K562 (cell line): ENCODE data around the gene SAMM50. TPM values are rescaled to one million over a fixed set of nuclear protein-coding genes. Genes with fewer than 3 reads are reported as not detected.

ENCODE experiments used
- ATAC-seq: fragments of 200-7000 bp; cut with Tn5 transposase; 3 replicates; pipeline ENCODE4 v1.9.1; 2020; ENCODE audit warnings: moderate library complexity
- BruUV-seq: library from RNA; stranded (reverse); fragments of 400-500 nt; replicated peaks from 2 replicates; lab custom pipeline; 2021; lab: Mats Ljungman, UMichigan
- CTCF ChIA-PET: fragments of 300-600 bp; formaldehyde crosslinking; extraction: SDS; loops from one replicate; lab custom pipeline; 2021; ENCODE audit warnings: low intra/inter-chr PET ratio; lab: Yijun Ruan, JAX
- POLR2A ChIA-PET: fragments of 300-600, 350-650 bp; sonication (Branson Sonifier 250); formaldehyde crosslinking; extraction: SDS; loops from one replicate; lab custom pipeline; 2021; ENCODE audit warnings: antibody characterized with exemption, inconsistent platforms; lab: Yijun Ruan, JAX
- DNase-seq, 4 experiments: peaks; one replicate each; pipeline versions ENCODE4 v3.0.0 to v3.0.0-alpha.2; 2011 to 2018; ENCODE audit warnings: low spot score in 3 of 4, mixed read lengths in 3 of 4; ENCODE audit errors: extremely low read depth in 1 of 4
- FAIRE-seq: peaks from 2 replicates; lab custom pipeline; 2011; peaks lifted over from hg19 to GRCh38; lab: Jason Lieb, UNC
- H2AFZ ChIP-seq: 2 replicates; pipeline ENCODE4 v1.6.0; 2011; ENCODE audit warnings: low read depth, low read length, control low read depth, inconsistent platforms
- H3K27ac ChIP-seq: fragments of 200-600 bp; 3 replicates; pipeline ENCODE4 v1.8.0; 2011; ENCODE audit warnings: low read depth, mild to moderate bottlenecking, control low read depth, inconsistent platforms, low read length, moderate library complexity, mixed read lengths; ENCODE audit errors: extremely low read depth
- H3K27me3 ChIP-seq, 2 experiments: fragments of 300-600 bp in 1 of 2; 2 replicates in 1 of 2; 3 replicates in 1 of 2; pipeline versions ENCODE4 v1.6.0 to v1.8.0; 2011; ENCODE audit warnings: inconsistent platforms in 2 of 2, low read length in 2 of 2, mild to moderate bottlenecking in 1 of 2, mixed read lengths in 1 of 2, moderate library complexity in 1 of 2; ENCODE audit not compliant: control insufficient read depth in 2 of 2, insufficient read depth in 2 of 2
- H3K36me3 ChIP-seq: fragments of 300-600 bp; 3 replicates; pipeline ENCODE4 v1.8.0; 2011; ENCODE audit warnings: mild to moderate bottlenecking, low read length, inconsistent platforms; ENCODE audit not compliant: control insufficient read depth, insufficient read depth
- H3K4me1 ChIP-seq, 2 experiments: fragments of 200-600 bp in 1 of 2; replicated peaks in 1 of 2; 2 replicates in 1 of 2; 3 replicates in 1 of 2; pipeline versions ENCODE4 v1.5.1 to v1.8.0; 2011; ENCODE audit warnings: inconsistent platforms in 2 of 2, low read length in 2 of 2, mild to moderate bottlenecking in 1 of 2, mixed read lengths in 1 of 2, moderate library complexity in 1 of 2; ENCODE audit not compliant: control insufficient read depth in 2 of 2, insufficient read depth in 2 of 2
- H3K4me2 ChIP-seq: 2 replicates; pipeline ENCODE4 v1.6.1; 2011; ENCODE audit warnings: low read length, control low read depth, inconsistent platforms, mixed read lengths; ENCODE audit not compliant: insufficient read depth
- H3K4me3 ChIP-seq: fragments of 200-600 bp; sonication (generic), shearing (Covaris generic); 2 replicates; pipeline ENCODE4 v1.5.1; 2016; ENCODE audit warnings: control low read depth, inconsistent platforms
- H3K79me2 ChIP-seq: fragments of 200-600 bp; 3 replicates; pipeline ENCODE4 v1.8.0; 2011; ENCODE audit warnings: low read length, inconsistent platforms; ENCODE audit not compliant: control insufficient read depth, insufficient read depth
- H3K9ac ChIP-seq, 2 experiments: 2 replicates each; pipeline versions ENCODE4 v1.6.0 to v1.6.1; 2011; ENCODE audit warnings: low read depth in 2 of 2, low read length in 2 of 2, control low read depth in 1 of 2, inconsistent platforms in 1 of 2, mild to moderate bottlenecking in 1 of 2, mixed read lengths in 1 of 2; ENCODE audit not compliant: insufficient read depth in 1 of 2
- H3K9me1 ChIP-seq: one replicate; pipeline ENCODE4 v1.6.0; 2011; ENCODE audit warnings: inconsistent platforms, mild to moderate bottlenecking, low read length, moderate library complexity; ENCODE audit not compliant: control insufficient read depth, insufficient read depth
- H3K9me3 ChIP-seq: replicated peaks from 2 replicates; pipeline ENCODE4 v1.5.1; 2011; ENCODE audit warnings: low read depth, low read length, inconsistent platforms; ENCODE audit not compliant: control insufficient read depth, insufficient read depth
- H4K20me1 ChIP-seq: replicated peaks from 2 replicates; pipeline ENCODE4 v1.6.1; 2011; ENCODE audit warnings: low read length, inconsistent platforms, mixed read lengths; ENCODE audit not compliant: control insufficient read depth, insufficient read depth
- BHLHE40 ChIP-seq: IDR thresholded peaks from 2 replicates; pipeline ENCODE4 v1.6.1; 2011; ENCODE audit warnings: low read length, improper control_type of control experiment
- CBFA2T2 ChIP-seq: fragments of 450-650 bp; conservative IDR thresholded peaks from 2 replicates; pipeline ENCODE4 v1.6.1; 2017; ENCODE audit warnings: mild to moderate bottlenecking
- ELF2 ChIP-seq: fragments of 250-450 bp; sonication (Bioruptor Pico); IDR thresholded peaks from 2 replicates; pipeline ENCODE4 v1.5.0; 2021; ENCODE audit warnings: mild to moderate bottlenecking
- HLTF ChIP-seq: fragments of 450-650 bp; IDR thresholded peaks from 2 replicates; pipeline ENCODE4 v1.6.1; 2016
- HNRNPH1 ChIP-seq: fragments of 200-400 bp; formaldehyde crosslinking; optimal IDR thresholded peaks from 2 replicates; pipeline ENCODE3; 2017; ENCODE audit warnings: low read depth, mild to moderate bottlenecking, low read length, moderate library complexity
- L3MBTL2 ChIP-seq: fragments of 450-650 bp; IDR thresholded peaks from 2 replicates; pipeline ENCODE4 v1.6.1; 2016; ENCODE audit warnings: mild to moderate bottlenecking, moderate library complexity
- RAD51 ChIP-seq: fragments of 450-650 bp; IDR thresholded peaks from 2 replicates; pipeline ENCODE4 v1.7.1; 2016; ENCODE audit warnings: low read depth, mild to moderate bottlenecking, borderline replicate concordance
- TFE3 ChIP-seq: fragments of 450-650 bp; formaldehyde crosslinking; IDR thresholded peaks from 2 replicates; pipeline ENCODE4 v1.4.0; 2020; ENCODE audit warnings: mild to moderate bottlenecking, mixed read lengths
- TOE1 ChIP-seq, 2 experiments: fragments of 450-650 bp in 1 of 2; sonication (generic) in 1 of 2; formaldehyde crosslinking in 1 of 2; IDR thresholded peaks; 2 replicates each; pipeline versions ENCODE4 v1.7.1 to v1.8.0; 2016 to 2022; ENCODE audit warnings: borderline replicate concordance in 2 of 2, mild to moderate bottlenecking in 2 of 2, antibody characterized with exemption in 1 of 2, inconsistent platforms in 1 of 2, low read depth in 1 of 2, missing genetic modification reagents in 1 of 2, moderate library complexity in 1 of 2
- USF2 ChIP-seq: sonication (generic); formaldehyde crosslinking; IDR thresholded peaks from 2 replicates; pipeline ENCODE4 v1.5.0; 2020; ENCODE audit warnings: missing genetic modification reagents
- ZBTB1 ChIP-seq: sonication (generic); formaldehyde crosslinking; IDR thresholded peaks from 2 replicates; pipeline ENCODE4 v1.8.1; 2023; ENCODE audit warnings: missing genetic modification reagents, low read depth, mild to moderate bottlenecking, borderline replicate concordance
- ZFP91 ChIP-seq: sonication (generic); formaldehyde crosslinking; IDR thresholded peaks from 2 replicates; pipeline ENCODE4 v1.8.0; 2022; ENCODE audit warnings: mild to moderate bottlenecking, missing genetic modification reagents
- WGBS: fragments of 100-300 bp; shearing (Covaris generic); methylation state at CpG from one replicate; pipeline ENCODE4 v1.1.6; 2016; ENCODE audit warnings: low coverage, mixed read lengths; ENCODE audit not compliant: insufficient coverage; ENCODE audit errors: missing lambda C conversion rate; 5-methylcytosine and 5-hydroxymethylcytosine counted together
- in situ Hi-C: fragments of 300-500 bp; cut with MboI; formaldehyde crosslinking; loops from 4 replicates; pipeline ENCODE4 v1.15.0; 2018; ENCODE audit warnings: inconsistent platforms, mixed read lengths
- intact Hi-C: fragments of 100-400 bp; cut with micrococcal nuclease; formaldehyde crosslinking; loops from 2 replicates; pipeline ENCODE4 v1.14.2; 2022
- polyA plus RNA-seq, 8 experiments: library from polyadenylated mRNA; depleted of rRNA in 4 of 8; stranded (reverse) in 5 of 8; unstranded in 3 of 8; fragments of >200 nt; fragmentation: Nextera tagmentation in 2 of 8; fragmentation: Illumina TruSeq in 1 of 8; extraction: Ambion mirVana in 2 of 8; extraction: Trizol in 1 of 8; gene quantifications; 2 replicates each; pipeline versions ENCODE4 v1.2.1 to v1.2.3, GENCODE V29; 2011 to 2014; ENCODE audit warnings: inconsistent platforms in 1 of 8, missing spikeins in 1 of 8
- total RNA-seq, 7 experiments: library from RNA; depleted of rRNA in 6 of 7; stranded (reverse); fragments of >200 nt in 6 of 7; fragmentation: Illumina TruSeq in 2 of 7; extraction: Trizol in 2 of 7; gene quantifications; 2 replicates each; pipeline versions ENCODE4 v1.2.1 to v1.2.3, GENCODE V29; 2011 to 2021; ENCODE audit warnings: low replicate concordance in 1 of 7

Gene SAMM50
- total and polyA plus RNA-seq, 9 of the 15 experiments (the other 6 are each of a cell fraction or from before 2014, with no cell fraction given): 14.6 to 49.3 (median 38.1) TPM

GRCh38 chr22:44030702-44031082 lies 75.5 kb downstream of the SAMM50 start:
- WGBS: 6% methylated on average over 7 of the region's 8 CpGs
- FAIRE-seq (peak; percentile 79), ATAC-seq (peak; percentile 29; the same call in 2 of the 3 replicates), DNase-seq (peak; percentile 17 to 38 (median 28))
- H3K36me3 ChIP-seq: peaks cover 10% of the 10 kb centered on the region; the same call in 2 of the 3 replicates
- in situ Hi-C loops (no loop called here), intact Hi-C loops (no loop called here)
- POLR2A ChIA-PET: interaction anchor here (0.7 kb wide), 1 partner anchor 205 kb away, joined by 5 read pairs; no protein-coding TSS in a partner anchor
- CTCF ChIA-PET: no interaction called here
- peak overlapping the region; percentile 52; the same call in 1 of the 2 replicates for H2AFZ ChIP-seq
- no TSS peak for BruUV-seq
- H3K9me1 ChIP-seq: peaks cover 6% of the 10 kb centered on the region
- no peaks in the 10 kb centered on the region for H3K27me3 ChIP-seq
- H3K4me1 ChIP-seq: peaks cover 27% of the 10 kb centered on the region in 2 experiments
- no peaks in the 10 kb centered on the region for H4K20me1 ChIP-seq
- H3K4me2 ChIP-seq: peak overlapping the region; percentile 69
- peak overlapping the region; percentile 56; the same call in 2 of the 3 replicates for H3K27ac ChIP-seq
- H3K9ac ChIP-seq: peak overlapping the region in 1 of 2 experiments; percentile 61; a peak in 2 of 4 replicates
- H3K9me3 ChIP-seq: no peaks in the 10 kb centered on the region
- peaks cover 83% of the 10 kb centered on the region for H3K79me2 ChIP-seq
- H3K4me3 ChIP-seq: no peak overlapping the region
- peak; percentile 84 for TF ChIP-seq USF2 (CRISPR knock-in tag)
- TF ChIP-seq CBFA2T2: peak; percentile 18; the same call in 1 of the 2 replicates
- no peak for TF ChIP-seq ZFP91 (CRISPR knock-in tag)
- TF ChIP-seq HNRNPH1: no peak
- TF ChIP-seq ELF2 (CRISPR knock-in tag): no peak
- TF ChIP-seq ZBTB1 (CRISPR knock-in tag): no peak
- TF ChIP-seq TOE1 (IDR thresholded peaks at IDR 0.05; ENCODE audit: borderline replicate concordance): peak; percentile 83
- no peak for TF ChIP-seq TOE1 (CRISPR knock-in tag; IDR thresholded peaks at IDR 0.05; ENCODE audit: borderline replicate concordance, low read depth)
- TF ChIP-seq TFE3: peak; percentile 91
- 0 out of 2 replicates have a peak, but pooled peaks have one; percentile 20 for TF ChIP-seq L3MBTL2
- peak; percentile 74 for TF ChIP-seq BHLHE40
- peak; percentile 80 for TF ChIP-seq RAD51
- TF ChIP-seq HLTF: no peak
